KOPT-K1 (cell line): Measurements from ENCODE around the gene MSMB.
A peak's percentile ranks its signal among the peaks of the same experiment; 100 is the strongest.
"Not testable (repeated sequence)": the region's sequence is repeated elsewhere in the genome, so short reads cannot be mapped to it uniquely, and the experiment has no call there.

Experiments
- H3K27ac ChIP-seq: fragments of 200-600 bp; sonication (generic); 2 replicates; pipeline ENCODE4 v1.5.1; 2016; ENCODE audit warnings: antibody characterized with exemption, mild to moderate bottlenecking, low read depth, low read length; ENCODE audit not compliant: poor library complexity, severe bottlenecking
- H3K36me3 ChIP-seq: fragments of 200-600 bp; sonication (generic); 2 replicates; pipeline ENCODE4 v1.5.1; 2017; ENCODE audit warnings: antibody characterized with exemption, mild to moderate bottlenecking, low read length, moderate library complexity; ENCODE audit not compliant: insufficient read depth
- H3K9me3 ChIP-seq: fragments of 200-600 bp; sonication (generic); 2 replicates; pipeline ENCODE4 v1.5.1; 2017; ENCODE audit warnings: antibody characterized with exemption, low read length, mild to moderate bottlenecking; ENCODE audit not compliant: insufficient read depth, poor library complexity, severe bottlenecking

The MSMB gene, protein sequence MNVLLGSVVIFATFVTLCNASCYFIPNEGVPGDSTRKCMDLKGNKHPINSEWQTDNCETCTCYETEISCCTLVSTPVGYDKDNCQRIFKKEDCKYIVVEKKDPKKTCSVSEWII

DNA sequence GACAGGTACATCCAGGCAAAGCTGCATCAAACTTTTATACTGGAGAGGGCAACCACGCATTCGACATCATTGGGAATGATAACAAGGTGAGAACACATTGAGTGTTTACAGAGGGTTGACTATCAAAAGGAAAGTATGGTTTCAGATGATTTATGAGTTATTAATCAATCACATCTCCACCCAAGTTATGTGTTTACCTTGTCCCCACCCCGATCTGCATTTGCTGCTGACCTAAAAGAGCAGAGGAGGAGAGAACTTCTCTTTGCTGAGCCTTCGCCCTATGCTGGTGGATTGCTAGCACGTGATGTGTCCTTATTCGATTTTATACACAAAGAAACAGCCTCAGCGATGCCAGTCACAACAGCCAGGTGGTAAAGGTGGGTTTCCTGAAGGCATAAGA is at the start of gene MSMB:
TSS of gene MSMB (minus strand) at position 9 of the 400 bp plus-strand sequence. CDS start 32 bp downstream, outside the sequence.
- Histone ChIP-seq H3K36me3 (no peaks in the 10 kb centered on the region), H3K27ac (no peak within 1 kb of the TSS), H3K9me3 (no peaks in the 10 kb centered on the region)

DNA sequence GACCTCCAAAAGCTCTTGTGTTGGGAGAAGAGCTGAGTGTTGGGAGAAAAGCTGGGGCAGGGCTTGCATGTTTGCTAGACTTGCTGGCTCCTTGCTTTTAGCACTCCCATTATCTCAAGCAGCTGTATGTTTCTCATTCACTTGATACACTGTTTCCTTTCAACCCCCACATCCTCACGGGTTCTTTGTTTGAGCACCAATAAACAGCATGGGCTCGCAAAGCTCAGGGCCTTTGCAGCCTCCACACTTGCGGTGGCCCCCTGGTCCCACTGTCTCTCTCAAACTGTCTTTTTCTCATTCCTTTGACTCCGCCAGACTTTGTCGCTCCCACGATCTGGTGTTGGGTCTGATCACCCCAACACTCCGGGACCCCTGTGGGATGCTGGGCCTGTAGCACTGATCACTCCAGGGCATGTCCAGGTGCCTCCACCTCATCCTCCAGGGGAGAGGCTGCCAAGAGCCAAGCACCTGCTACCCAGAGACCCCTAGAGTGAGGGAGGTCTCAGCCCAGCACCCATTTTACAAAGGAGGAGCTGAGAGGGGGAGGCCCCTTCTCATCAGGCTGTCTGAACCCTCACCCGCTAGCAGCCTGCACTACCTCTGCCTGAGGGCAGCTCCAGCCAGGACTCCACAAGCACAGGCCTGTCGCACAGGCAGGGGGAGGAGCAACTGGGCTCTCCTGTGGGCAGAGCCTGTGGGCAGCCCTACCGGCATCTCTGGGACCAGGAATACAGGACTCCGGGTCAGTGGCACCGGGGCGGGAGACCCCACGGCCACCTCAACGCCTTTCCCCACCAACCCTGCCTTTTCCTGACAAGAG is 49.1 kb upstream of the MSMB start:
- no peaks in the 10 kb centered on the region for H3K9me3 ChIP-seq
- no peaks in the 10 kb centered on the region for H3K36me3 ChIP-seq
- peak overlapping the region; percentile 95 for H3K27ac ChIP-seq

GRCh38 chr10:46094197-46094500 is 48.1 kb upstream of the MSMB start:
- Histone ChIP-seq H3K27ac (peak overlapping the region; percentile 95), H3K9me3 (no peaks in the 10 kb centered on the region), H3K36me3 (no peaks in the 10 kb centered on the region)

GRCh38 chr10:46093316-46094196 is 47.5 kb upstream of the MSMB start:
- not testable (repeated sequence) for H3K36me3 ChIP-seq, H3K9me3 ChIP-seq
- peak overlapping the region; percentile 95 for H3K27ac ChIP-seq

GRCh38 chr10:46092524-46093081 is 46.5 kb upstream of the MSMB start:
- Histone ChIP-seq H3K27ac (peak overlapping the region; percentile 95), H3K9me3 (no peaks in the 10 kb centered on the region), H3K36me3 (no peaks in the 10 kb centered on the region)

DNA sequence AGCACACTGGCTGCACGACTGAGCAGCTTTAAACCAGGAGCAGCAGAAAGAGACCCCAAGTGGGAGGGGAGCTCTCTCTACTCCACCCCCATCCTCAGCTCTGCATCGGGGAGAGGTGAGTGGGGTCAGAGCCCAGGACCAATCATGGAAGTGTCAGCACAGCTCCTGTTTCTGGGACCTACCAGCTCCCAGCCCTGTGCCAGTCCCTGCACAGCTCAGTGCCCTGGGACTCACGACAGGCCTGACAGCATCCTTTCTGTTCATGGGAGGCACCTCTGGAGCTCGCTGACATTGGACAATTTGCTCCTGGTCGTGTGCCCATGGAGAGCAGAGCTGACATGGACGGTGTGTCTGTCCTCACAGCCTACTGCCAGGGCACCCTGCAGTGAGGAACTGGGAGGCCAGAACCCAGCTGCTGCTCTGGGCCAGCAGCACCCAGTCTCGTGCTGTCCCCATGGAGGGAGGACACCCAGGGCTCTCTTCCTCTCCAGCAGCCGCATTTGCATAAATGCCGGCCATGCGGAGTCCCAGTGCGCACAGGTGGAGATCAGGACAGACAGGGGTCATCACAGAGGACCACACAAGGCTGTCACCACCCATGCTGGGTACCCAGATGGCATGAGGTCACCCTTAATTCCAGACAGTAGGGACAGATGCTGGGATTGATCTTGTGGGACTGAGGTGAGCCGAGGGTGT is 45.9 kb upstream of the MSMB start:
- H3K9me3 ChIP-seq, result no peaks in the 10 kb centered on the region

GRCh38 chr10:46091080-46091827 is 45.2 kb upstream of the MSMB start:
- Histone ChIP-seq H3K36me3 (no peaks in the 10 kb centered on the region), H3K9me3 (no peaks in the 10 kb centered on the region), H3K27ac (peak overlapping the region; percentile 95)

More for the DNA sequence above, 45.9 kb upstream of the MSMB start:
- no peaks in the 10 kb centered on the region for H3K36me3 ChIP-seq
- peak overlapping the region; percentile 95 for H3K27ac ChIP-seq

DNA sequence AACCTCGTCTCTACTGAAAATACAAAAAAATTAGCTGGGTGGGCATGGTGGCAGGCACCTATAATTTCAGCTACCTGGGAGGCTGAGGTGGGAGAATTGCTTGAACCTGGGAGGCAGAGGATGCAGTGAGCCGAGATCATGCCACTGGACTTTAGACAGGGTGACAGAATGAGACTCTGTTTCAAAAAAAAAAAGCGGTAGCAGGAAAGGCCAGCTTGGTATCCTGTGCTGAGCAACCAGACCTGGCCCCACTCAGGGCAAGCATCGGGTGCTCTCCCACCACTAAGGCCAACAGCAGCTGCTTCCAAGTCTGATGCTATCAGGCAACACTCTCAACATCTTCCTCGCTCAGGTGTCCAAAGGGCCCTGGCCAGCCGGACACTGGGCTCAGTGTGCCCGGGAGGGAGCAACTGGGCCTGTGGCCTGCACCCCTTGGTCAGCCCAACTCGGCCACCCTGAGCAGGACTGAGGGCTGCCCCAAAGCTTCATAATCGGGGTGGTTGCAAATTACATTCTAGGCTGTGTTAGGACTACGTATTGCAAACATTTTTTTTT is 44.3 kb upstream of the MSMB start:
- no peaks in the 10 kb centered on the region for H3K36me3 ChIP-seq
- peak overlapping the region; percentile 95 for H3K27ac ChIP-seq
- no peaks in the 10 kb centered on the region for H3K9me3 ChIP-seq

DNA sequence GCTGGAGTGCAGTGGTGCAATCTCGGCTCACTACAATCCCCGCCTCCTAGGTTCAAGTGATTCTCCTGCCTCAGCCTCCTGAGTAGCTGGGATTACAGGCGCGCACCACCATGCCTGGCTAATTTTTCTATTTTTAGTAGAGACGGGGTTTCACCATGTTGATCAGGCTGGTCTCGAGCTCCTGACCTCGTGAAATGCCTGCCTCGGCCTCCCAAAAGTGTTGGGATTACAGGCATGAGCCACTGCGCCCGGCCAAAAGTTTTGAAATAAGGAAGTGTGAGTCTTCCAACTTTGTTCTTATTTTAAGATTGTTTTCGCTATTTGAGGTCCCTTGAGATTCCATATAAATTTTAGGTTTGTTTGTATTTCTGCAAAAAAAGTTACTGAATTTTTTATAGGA is 41.3 kb upstream of the MSMB start:
- not testable (repeated sequence) for H3K9me3 ChIP-seq, H3K36me3 ChIP-seq, H3K27ac ChIP-seq

DNA sequence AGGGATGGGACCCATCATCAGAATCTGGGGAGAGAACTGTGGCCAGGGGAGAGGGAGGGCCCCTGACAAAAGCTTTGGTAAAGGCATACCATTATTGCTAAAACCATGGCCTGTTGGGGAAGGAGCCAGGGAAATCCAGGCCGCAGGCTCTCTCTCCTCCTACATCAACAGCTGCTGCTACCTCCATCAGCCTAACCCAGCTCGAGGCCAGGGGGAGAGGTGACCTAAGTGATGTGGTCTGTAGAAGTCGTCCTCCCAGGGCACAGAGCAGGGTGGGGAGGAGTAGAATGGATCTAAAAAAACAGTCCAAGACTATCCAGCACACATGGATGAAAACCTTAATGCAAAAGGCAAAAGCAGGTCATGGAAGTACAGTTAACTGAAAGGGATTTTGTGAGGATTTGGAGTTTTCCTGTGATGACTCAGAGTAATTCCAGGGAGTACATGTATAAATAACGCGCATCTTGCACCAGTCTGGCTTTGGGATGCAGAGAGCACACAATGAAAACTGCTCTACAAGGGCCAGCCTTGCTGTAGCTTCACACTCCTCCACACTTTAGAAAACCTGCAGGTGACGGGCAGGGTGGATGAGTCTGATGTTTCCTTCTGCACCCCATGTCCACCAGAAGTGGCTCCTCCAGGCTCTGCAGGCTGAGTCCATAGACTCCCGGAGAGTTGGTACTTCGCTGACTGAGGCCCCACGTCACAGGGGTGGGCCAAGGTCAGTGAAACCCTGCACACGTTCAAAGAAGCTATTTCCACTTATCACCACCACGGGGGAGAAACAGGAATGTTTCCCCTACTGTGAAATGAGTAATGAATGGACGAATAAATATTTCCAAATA is 38.5 kb upstream of the MSMB start:
- H3K36me3 ChIP-seq, result no peaks in the 10 kb centered on the region
- no peak overlapping the region for H3K27ac ChIP-seq
- no peaks in the 10 kb centered on the region for H3K9me3 ChIP-seq

DNA sequence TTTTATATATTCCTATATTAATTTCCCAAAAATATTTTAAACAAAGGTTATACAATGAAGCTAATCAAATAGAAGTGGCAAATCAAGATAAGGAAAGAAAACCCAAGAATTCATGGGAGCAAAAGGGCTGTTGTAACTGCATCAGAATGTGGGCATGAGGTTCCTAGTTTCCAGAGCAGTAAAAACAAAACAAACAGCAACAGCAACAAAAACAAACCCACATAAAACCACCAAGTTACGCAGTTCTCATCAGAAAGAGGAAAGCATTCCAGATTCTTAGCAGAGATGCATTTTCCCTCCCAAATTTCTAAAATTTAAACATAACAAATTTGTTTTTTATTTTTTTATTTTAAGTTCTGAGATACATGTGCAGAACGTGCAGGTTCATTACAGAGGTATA is 34.8 kb upstream of the MSMB start:
- H3K36me3 ChIP-seq, result no peaks in the 10 kb centered on the region
- H3K27ac ChIP-seq, result no peak overlapping the region
- H3K9me3 ChIP-seq, result no peaks in the 10 kb centered on the region

DNA sequence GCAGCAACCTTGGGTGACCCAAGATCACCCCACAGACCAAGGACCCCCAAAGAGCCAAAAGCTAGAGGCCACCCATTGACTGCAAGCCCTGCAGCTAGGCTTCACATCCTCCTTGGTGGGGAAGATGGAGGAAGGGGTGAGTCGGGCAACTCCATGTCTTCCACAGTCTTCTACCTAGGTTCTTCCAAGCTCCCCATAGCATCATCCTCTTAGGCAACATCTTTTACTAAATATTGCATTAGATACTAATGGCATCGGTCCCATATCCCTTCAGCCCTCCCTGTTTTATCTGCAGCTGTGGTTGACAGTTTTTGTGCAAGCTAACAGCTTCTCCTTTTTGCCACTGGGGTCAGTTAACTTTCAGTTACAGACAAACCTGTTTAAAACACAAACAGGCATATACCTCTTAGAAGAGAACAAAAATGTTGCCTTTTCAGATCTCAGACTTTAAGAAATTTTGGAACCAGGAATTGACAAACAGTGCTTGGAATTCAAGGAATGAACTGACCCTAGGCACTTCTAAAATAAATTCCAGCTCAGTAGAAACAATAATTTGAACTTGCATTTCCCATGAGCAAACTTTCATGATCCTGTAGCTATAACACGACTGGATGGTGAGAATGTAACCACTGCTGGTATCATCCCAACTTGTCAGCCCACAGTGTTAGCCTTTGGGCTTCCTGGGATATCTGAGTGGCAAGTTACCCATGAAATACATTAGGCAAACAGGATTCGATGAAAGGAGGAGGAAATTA is 33.9 kb upstream of the MSMB start:
- H3K27ac ChIP-seq, result peak overlapping the region; percentile 45
- no peaks in the 10 kb centered on the region for H3K9me3 ChIP-seq
- no peaks in the 10 kb centered on the region for H3K36me3 ChIP-seq
